Testis (tissue), 2 donors: ENCODE measurements around the gene DNAH12.

Experiments
- POLR2A ChIP-seq: fragments of 450-650 bp; IDR thresholded peaks from one replicate; pipeline ENCODE4 v1.6.1; 2017; ENCODE audit warnings: antibody characterized with exemption, mild to moderate bottlenecking, moderate library complexity
- TF ChIP-seq, protein P1 (sequence below), 3 experiments: fragments of 450-650 bp in 2 of 3; fragments of 200-600 bp in 1 of 3; sonication (generic) in 1 of 3; IDR thresholded peaks; one replicate each; pipeline ENCODE4 v1.5.1; 2016 to 2019; ENCODE audit warnings: antibody characterized with exemption in 3 of 3, mild to moderate bottlenecking in 2 of 3, moderate library complexity in 1 of 3

DNA sequence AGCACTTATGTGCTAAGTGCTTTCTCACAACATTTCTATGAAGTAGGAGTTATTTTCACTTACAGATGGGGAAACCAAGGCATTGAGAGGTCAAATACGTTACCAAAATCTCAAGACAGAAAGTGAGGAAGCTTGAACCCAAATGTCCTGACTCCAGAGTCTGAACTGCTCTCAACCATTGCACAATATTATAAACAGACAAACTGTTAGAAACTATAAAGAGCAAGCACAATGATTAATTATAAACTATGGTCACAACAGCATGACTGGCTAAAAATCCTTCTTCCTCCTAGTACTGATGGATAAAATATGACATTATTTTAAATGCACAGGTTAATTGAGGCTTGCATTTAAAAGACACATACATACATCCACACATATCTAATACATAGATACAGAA is 173.8 kb downstream of the DNAH12 start:
- TF ChIP-seq, protein P1, sequence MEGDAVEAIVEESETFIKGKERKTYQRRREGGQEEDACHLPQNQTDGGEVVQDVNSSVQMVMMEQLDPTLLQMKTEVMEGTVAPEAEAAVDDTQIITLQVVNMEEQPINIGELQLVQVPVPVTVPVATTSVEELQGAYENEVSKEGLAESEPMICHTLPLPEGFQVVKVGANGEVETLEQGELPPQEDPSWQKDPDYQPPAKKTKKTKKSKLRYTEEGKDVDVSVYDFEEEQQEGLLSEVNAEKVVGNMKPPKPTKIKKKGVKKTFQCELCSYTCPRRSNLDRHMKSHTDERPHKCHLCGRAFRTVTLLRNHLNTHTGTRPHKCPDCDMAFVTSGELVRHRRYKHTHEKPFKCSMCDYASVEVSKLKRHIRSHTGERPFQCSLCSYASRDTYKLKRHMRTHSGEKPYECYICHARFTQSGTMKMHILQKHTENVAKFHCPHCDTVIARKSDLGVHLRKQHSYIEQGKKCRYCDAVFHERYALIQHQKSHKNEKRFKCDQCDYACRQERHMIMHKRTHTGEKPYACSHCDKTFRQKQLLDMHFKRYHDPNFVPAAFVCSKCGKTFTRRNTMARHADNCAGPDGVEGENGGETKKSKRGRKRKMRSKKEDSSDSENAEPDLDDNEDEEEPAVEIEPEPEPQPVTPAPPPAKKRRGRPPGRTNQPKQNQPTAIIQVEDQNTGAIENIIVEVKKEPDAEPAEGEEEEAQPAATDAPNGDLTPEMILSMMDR (IDR thresholded peaks at IDR 0.05): no peak
- TF ChIP-seq POLR2A: no peak
